SK-N-SH (cell line): ENCODE results near the gene PPM1N. TPM values are rescaled to one million over a fixed set of nuclear protein-coding genes. Genes with fewer than 3 reads are reported as not detected.
"Not testable (repeated sequence)": the region's sequence is repeated elsewhere in the genome, so short reads cannot be mapped to it uniquely, and the experiment has no call there.

ENCODE experiments used
- CTCF ChIA-PET: fragments of 300-600, 350-600 bp; formaldehyde crosslinking; extraction: SDS; loops from one replicate; lab custom pipeline; 2021; lab: Yijun Ruan, JAX
- POLR2A ChIA-PET: fragments of 350-600 bp; sonication (Branson Sonifier 250); formaldehyde crosslinking; extraction: SDS; loops from one replicate; lab custom pipeline; 2020; ENCODE audit warnings: antibody characterized with exemption, inconsistent platforms; lab: Yijun Ruan, JAX
- DNase-seq: peaks from one replicate; pipeline ENCODE4 v3.0.0; 2012
- H2AFZ ChIP-seq: fragments of 200-600 bp; sonication (generic); 2 replicates; pipeline ENCODE4 v1.8.1; 2016; ENCODE audit warnings: antibody characterized with exemption, mild to moderate bottlenecking, low read depth
- H3F3A ChIP-seq: fragments of 200-600 bp; sonication (generic); replicated peaks from 2 replicates; pipeline ENCODE3; 2016; ENCODE audit warnings: antibody characterized with exemption, mild to moderate bottlenecking; ENCODE audit not compliant: insufficient read depth
- H3K27ac ChIP-seq, 2 experiments: fragments of 200-500 bp in 1 of 2; fragments of 200-600 bp in 1 of 2; sonication (Bioruptor generic) in 1 of 2; sonication (generic), shearing (Covaris generic) in 1 of 2; 2 replicates each; pipeline versions ENCODE4 v1.5.1 to v1.6.1; 2014 to 2016; ENCODE audit warnings: low read depth in 2 of 2, inconsistent platforms in 1 of 2, low read length in 1 of 2, mild to moderate bottlenecking in 1 of 2, mixed read lengths in 1 of 2
- H3K27me3 ChIP-seq: fragments of 200-600 bp; sonication (generic), shearing (Covaris generic); 2 replicates; pipeline ENCODE4 v1.6.1; 2016; ENCODE audit warnings: mixed run types; ENCODE audit not compliant: insufficient read depth
- H3K36me3 ChIP-seq, 2 experiments: fragments of 200-500 bp in 1 of 2; fragments of 200-600 bp in 1 of 2; sonication (Bioruptor generic) in 1 of 2; sonication (generic) in 1 of 2; replicated peaks in 1 of 2; 2 replicates each; pipeline versions ENCODE3 to v1.5.1; 2014 to 2016; ENCODE audit warnings: low read length in 1 of 2, mild to moderate bottlenecking in 1 of 2; ENCODE audit not compliant: insufficient read depth in 2 of 2, control insufficient read depth in 1 of 2
- H3K4me1 ChIP-seq, 2 experiments: fragments of 200-500 bp in 1 of 2; fragments of 200-600 bp in 1 of 2; sonication (Bioruptor generic) in 1 of 2; sonication (generic), shearing (Covaris generic) in 1 of 2; 2 replicates each; pipeline versions ENCODE4 v1.5.1 to v1.6.1; 2014 to 2016; ENCODE audit warnings: low read depth in 1 of 2, low read length in 1 of 2, mixed run types in 1 of 2; ENCODE audit not compliant: insufficient read depth in 2 of 2, control insufficient read depth in 1 of 2
- H3K4me2 ChIP-seq: fragments of 200-600 bp; sonication (generic), shearing (Covaris generic); 2 replicates; pipeline ENCODE4 v1.6.1; 2017; ENCODE audit warnings: mixed run types
- H3K4me3 ChIP-seq, 2 experiments: fragments of 200-500 bp in 1 of 2; fragments of 200-600 bp in 1 of 2; sonication (Bioruptor generic) in 1 of 2; sonication (generic), shearing (Covaris generic) in 1 of 2; 2 replicates each; pipeline versions ENCODE4 v1.5.1 to v1.8.1; 2014 to 2016; ENCODE audit warnings: low read depth in 2 of 2, inconsistent platforms in 1 of 2, low read length in 1 of 2, mild to moderate bottlenecking in 1 of 2, mixed read lengths in 1 of 2, moderate library complexity in 1 of 2
- H3K79me2 ChIP-seq: fragments of 200-600 bp; sonication (generic); 2 replicates; pipeline ENCODE4 v1.8.1; 2017; ENCODE audit warnings: mild to moderate bottlenecking; ENCODE audit not compliant: insufficient read depth
- H3K9ac ChIP-seq: fragments of 200-600 bp; sonication (generic); 2 replicates; pipeline ENCODE4 v1.6.1; 2017; ENCODE audit warnings: mixed run types
- H3K9me2 ChIP-seq: fragments of 200-600 bp; sonication (generic); 2 replicates; pipeline ENCODE4 v1.6.1; 2017; ENCODE audit warnings: mixed run types
- H3K9me3 ChIP-seq: fragments of 200-600 bp; sonication (generic); 2 replicates; pipeline ENCODE4 v1.6.1; 2017; ENCODE audit warnings: mixed run types, mild to moderate bottlenecking, moderate library complexity
- H4K20me1 ChIP-seq: fragments of 200-600 bp; sonication (generic); 2 replicates; pipeline ENCODE4 v1.6.1; 2017; ENCODE audit warnings: mild to moderate bottlenecking, mixed run types; ENCODE audit not compliant: insufficient read depth
- ELF1 ChIP-seq: IDR thresholded peaks from 2 replicates; pipeline ENCODE4 v1.4.0; 2012
- EZH2phosphoT487 ChIP-seq: fragments of 200-600 bp; sonication (generic); IDR thresholded peaks from 2 replicates; pipeline ENCODE4 v1.6.1; 2017; ENCODE audit warnings: low read depth, mixed run types, mild to moderate bottlenecking, antibody characterized with exemption, moderate library complexity, borderline replicate concordance
- FOXJ3 ChIP-seq: sonication (generic); formaldehyde crosslinking; IDR thresholded peaks from 2 replicates; pipeline ENCODE4 v1.5.1; 2020; ENCODE audit warnings: mild to moderate bottlenecking, missing genetic modification reagents
- FOXM1 ChIP-seq: IDR thresholded peaks from 2 replicates; pipeline ENCODE4 v1.4.0; 2012; ENCODE audit warnings: low read depth, mild to moderate bottlenecking
- GATA2 ChIP-seq: sonication (generic); formaldehyde crosslinking; IDR thresholded peaks from 2 replicates; pipeline ENCODE4 v1.5.0; 2020; ENCODE audit warnings: mild to moderate bottlenecking, missing genetic modification reagents
- JUND ChIP-seq: IDR thresholded peaks from 2 replicates; pipeline ENCODE4 v1.4.0; 2012
- NFIC ChIP-seq: IDR thresholded peaks from 2 replicates; pipeline ENCODE4 v1.4.0; 2012; ENCODE audit warnings: borderline replicate concordance
- NRF1 ChIP-seq: IDR thresholded peaks from 2 replicates; pipeline ENCODE4 v1.6.1; 2012; ENCODE audit warnings: low read depth, mild to moderate bottlenecking, low read length
- RAD21 ChIP-seq: IDR thresholded peaks from 2 replicates; pipeline ENCODE4 v1.6.1; 2012; ENCODE audit warnings: mild to moderate bottlenecking, low read length
- RXRA ChIP-seq: IDR thresholded peaks from 2 replicates; pipeline ENCODE4 v1.4.0; 2012; ENCODE audit warnings: low read depth, mild to moderate bottlenecking, borderline replicate concordance
- YY1 ChIP-seq: IDR thresholded peaks from 2 replicates; pipeline ENCODE4 v1.4.0; 2012; ENCODE audit warnings: low read depth, mild to moderate bottlenecking
- WGBS: methylation state at CpG from one replicate; pipeline ENCODE4 v1.1.6; 2017; ENCODE audit warnings: low lambda C conversion rate; 5-methylcytosine and 5-hydroxymethylcytosine counted together
- polyA plus RNA-seq, 3 experiments: library from polyadenylated mRNA; depleted of rRNA; stranded (reverse); fragments of >200 nt; gene quantifications; 2 replicates each; pipeline ENCODE4 v1.2.3, GENCODE V29; 2012
- TF ChIP-seq, protein P1 (sequence below): IDR thresholded peaks from 2 replicates; pipeline ENCODE4 v1.6.1; 2012; ENCODE audit warnings: mild to moderate bottlenecking, low read depth, low read length, moderate library complexity
- TF ChIP-seq, protein P2 (sequence below): fragments of 150-350 bp; IDR thresholded peaks from 2 replicates; pipeline ENCODE4 v1.6.1; 2016; ENCODE audit warnings: mild to moderate bottlenecking, low read depth, low read length
- TF ChIP-seq, protein P3 (sequence below): IDR thresholded peaks from 2 replicates; pipeline ENCODE4; 2012
- TF ChIP-seq, protein P4 (sequence below): IDR thresholded peaks from 2 replicates; pipeline ENCODE4 v1.4.0; 2012; ENCODE audit warnings: low read depth, borderline replicate concordance
- TF ChIP-seq, protein P5 (sequence below): fragments of 150-350 bp; IDR thresholded peaks from 2 replicates; pipeline ENCODE4 v1.6.1; 2017; ENCODE audit warnings: antibody characterized with exemption, low read length, low read depth, borderline replicate concordance

The PPM1N gene
- polyA plus RNA-seq, 1 of the 3 experiments (the other 2 are of a cell fraction): 10.3 TPM

DNA sequence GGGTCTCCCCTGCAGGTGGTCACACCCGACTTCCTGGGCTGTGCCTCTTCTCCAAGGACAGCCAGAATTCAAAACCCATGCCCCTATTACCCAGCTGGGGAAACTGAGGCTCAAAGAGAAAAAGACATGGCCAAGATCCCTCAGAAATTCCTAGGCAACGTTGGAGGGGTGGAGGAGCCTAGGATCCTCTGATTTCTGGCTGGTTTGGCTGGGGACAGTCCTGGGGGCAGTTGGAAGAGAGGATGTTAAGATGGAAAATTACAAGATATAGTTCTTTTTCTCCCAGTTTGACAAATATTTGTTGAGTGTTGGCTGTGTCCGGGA lies 11.4 kb downstream of the PPM1N start (continued):
- TF ChIP-seq, protein P1, sequence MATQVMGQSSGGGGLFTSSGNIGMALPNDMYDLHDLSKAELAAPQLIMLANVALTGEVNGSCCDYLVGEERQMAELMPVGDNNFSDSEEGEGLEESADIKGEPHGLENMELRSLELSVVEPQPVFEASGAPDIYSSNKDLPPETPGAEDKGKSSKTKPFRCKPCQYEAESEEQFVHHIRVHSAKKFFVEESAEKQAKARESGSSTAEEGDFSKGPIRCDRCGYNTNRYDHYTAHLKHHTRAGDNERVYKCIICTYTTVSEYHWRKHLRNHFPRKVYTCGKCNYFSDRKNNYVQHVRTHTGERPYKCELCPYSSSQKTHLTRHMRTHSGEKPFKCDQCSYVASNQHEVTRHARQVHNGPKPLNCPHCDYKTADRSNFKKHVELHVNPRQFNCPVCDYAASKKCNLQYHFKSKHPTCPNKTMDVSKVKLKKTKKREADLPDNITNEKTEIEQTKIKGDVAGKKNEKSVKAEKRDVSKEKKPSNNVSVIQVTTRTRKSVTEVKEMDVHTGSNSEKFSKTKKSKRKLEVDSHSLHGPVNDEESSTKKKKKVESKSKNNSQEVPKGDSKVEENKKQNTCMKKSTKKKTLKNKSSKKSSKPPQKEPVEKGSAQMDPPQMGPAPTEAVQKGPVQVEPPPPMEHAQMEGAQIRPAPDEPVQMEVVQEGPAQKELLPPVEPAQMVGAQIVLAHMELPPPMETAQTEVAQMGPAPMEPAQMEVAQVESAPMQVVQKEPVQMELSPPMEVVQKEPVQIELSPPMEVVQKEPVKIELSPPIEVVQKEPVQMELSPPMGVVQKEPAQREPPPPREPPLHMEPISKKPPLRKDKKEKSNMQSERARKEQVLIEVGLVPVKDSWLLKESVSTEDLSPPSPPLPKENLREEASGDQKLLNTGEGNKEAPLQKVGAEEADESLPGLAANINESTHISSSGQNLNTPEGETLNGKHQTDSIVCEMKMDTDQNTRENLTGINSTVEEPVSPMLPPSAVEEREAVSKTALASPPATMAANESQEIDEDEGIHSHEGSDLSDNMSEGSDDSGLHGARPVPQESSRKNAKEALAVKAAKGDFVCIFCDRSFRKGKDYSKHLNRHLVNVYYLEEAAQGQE: no peak
- TF ChIP-seq RXRA (no peak), EZH2phosphoT487 (no peak), NRF1 (no peak), RAD21 (no peak), GATA2 (CRISPR knock-in tag) (no peak)
- TF ChIP-seq, protein P2, sequence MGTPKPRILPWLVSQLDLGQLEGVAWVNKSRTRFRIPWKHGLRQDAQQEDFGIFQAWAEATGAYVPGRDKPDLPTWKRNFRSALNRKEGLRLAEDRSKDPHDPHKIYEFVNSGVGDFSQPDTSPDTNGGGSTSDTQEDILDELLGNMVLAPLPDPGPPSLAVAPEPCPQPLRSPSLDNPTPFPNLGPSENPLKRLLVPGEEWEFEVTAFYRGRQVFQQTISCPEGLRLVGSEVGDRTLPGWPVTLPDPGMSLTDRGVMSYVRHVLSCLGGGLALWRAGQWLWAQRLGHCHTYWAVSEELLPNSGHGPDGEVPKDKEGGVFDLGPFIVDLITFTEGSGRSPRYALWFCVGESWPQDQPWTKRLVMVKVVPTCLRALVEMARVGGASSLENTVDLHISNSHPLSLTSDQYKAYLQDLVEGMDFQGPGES: no peak

DNA sequence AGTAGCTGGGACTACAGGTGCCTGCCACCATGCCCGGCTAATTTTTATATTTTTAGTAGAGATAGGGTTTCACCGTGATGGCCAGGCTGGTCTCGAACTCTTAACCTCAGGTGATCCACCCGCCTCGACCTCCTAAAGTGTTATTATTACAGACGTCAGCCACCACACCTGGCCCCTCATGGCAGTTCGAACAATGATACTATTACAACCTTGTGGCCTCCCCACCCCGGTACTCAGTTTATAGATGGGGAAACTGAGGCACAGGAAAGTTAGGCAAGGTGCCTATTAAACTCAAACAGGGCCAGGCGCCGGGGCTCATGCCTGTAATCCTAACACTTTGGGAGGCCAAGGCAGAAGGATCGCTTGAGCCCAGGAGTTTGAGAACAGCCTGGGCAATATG lies 12.1 kb downstream of the PPM1N start:
- CTCF ChIA-PET: interaction anchor here (0.9 to 1.8 kb wide), 4 partner anchors 25 to 71 kb away, joined by 3 to 8 read pairs (median 4); no protein-coding TSS in a partner anchor
- H3K4me2 ChIP-seq, DNase-seq, H3K9me3 ChIP-seq, H2AFZ ChIP-seq, H3K4me3 ChIP-seq, H3K9me2 ChIP-seq, H3K27ac ChIP-seq, H3K27me3 ChIP-seq, H3K9ac ChIP-seq, H3K36me3 ChIP-seq, POLR2A ChIA-PET: not testable (repeated sequence)
- Histone ChIP-seq H3F3A (peaks cover 14% of the 10 kb centered on the region), H4K20me1 (peaks cover 51% of the 10 kb centered on the region), H3K4me1 (peaks cover 5 to 12% of the 10 kb centered on the region in 2 experiments; a peak in 2 of 4 replicates), H3K79me2 (peaks cover 84% of the 10 kb centered on the region)
- 89% methylated on average over 11 of the region's 11 CpGs for WGBS

DNA sequence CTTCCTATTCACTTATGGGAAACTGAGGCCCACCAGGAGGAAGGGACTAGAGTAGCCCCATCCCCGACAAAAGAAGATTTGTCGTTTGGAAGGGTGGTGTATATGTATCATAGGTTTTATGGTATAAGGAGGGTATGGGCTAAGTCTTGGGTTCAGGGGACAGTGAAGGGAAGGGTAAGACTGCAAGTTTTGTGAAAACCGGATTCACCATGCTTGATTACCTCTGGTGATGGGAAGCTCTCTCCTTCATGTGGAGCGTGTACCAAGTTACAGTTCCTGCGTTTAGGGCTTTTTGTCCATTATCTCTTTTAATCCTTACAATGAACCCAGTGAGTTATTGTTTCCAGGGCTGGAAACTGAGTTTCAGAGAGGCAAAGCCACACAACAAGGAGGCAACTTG lies 12.8 kb downstream of the PPM1N start:
- H3F3A ChIP-seq: peaks cover 7% of the 10 kb centered on the region
- peaks cover 91% of the 10 kb centered on the region for H3K79me2 ChIP-seq
- ChIA-PET CTCF (interaction anchor here (0.9 to 1.8 kb wide), 3 partner anchors 25 to 71 kb away, joined by 3 to 8 read pairs (median 4); no protein-coding TSS in a partner anchor), POLR2A (no interaction called here)
- no peak overlapping the region for H3K4me3 ChIP-seq
- H3K27ac ChIP-seq: no peak overlapping the region
- no peak for DNase-seq
- peaks cover 59% of the 10 kb centered on the region for H4K20me1 ChIP-seq
- H3K9me2 ChIP-seq: no peaks in the 10 kb centered on the region
- no peaks in the 10 kb centered on the region for H3K9me3 ChIP-seq
- 92% methylated on average over 5 of the region's 5 CpGs for WGBS
- no peaks in the 10 kb centered on the region for H3K27me3 ChIP-seq
- H2AFZ ChIP-seq: no peak overlapping the region
- H3K9ac ChIP-seq: no peak overlapping the region
- no peak overlapping the region for H3K4me2 ChIP-seq
- H3K36me3 ChIP-seq: peaks cover 2 to 4% of the 10 kb centered on the region in 2 experiments
- TF ChIP-seq, protein P3, sequence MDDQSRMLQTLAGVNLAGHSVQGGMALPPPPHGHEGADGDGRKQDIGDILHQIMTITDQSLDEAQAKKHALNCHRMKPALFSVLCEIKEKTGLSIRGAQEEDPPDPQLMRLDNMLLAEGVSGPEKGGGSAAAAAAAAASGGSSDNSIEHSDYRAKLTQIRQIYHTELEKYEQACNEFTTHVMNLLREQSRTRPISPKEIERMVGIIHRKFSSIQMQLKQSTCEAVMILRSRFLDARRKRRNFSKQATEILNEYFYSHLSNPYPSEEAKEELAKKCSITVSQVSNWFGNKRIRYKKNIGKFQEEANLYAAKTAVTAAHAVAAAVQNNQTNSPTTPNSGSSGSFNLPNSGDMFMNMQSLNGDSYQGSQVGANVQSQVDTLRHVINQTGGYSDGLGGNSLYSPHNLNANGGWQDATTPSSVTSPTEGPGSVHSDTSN: no peak
- TF ChIP-seq FOXJ3 (no peak), ELF1 (no peak), EZH2phosphoT487 (no peak), NFIC (no peak), FOXM1 (no peak), JUND (no peak), YY1 (no peak)
- TF ChIP-seq, protein P4, sequence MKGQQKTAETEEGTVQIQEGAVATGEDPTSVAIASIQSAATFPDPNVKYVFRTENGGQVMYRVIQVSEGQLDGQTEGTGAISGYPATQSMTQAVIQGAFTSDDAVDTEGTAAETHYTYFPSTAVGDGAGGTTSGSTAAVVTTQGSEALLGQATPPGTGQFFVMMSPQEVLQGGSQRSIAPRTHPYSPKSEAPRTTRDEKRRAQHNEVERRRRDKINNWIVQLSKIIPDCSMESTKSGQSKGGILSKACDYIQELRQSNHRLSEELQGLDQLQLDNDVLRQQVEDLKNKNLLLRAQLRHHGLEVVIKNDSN: no peak
- TF ChIP-seq, protein P2: no peak
- TF ChIP-seq, protein P5, sequence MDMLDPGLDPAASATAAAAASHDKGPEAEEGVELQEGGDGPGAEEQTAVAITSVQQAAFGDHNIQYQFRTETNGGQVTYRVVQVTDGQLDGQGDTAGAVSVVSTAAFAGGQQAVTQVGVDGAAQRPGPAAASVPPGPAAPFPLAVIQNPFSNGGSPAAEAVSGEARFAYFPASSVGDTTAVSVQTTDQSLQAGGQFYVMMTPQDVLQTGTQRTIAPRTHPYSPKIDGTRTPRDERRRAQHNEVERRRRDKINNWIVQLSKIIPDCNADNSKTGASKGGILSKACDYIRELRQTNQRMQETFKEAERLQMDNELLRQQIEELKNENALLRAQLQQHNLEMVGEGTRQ: no peak
- H3K4me1 ChIP-seq: peaks cover 0 to 10% of the 10 kb centered on the region in 2 experiments; a peak in 2 of 4 replicates
